ENCODE measurements around the gene FNIP1. TPM values are rescaled to one million over a fixed set of nuclear protein-coding genes. Genes with fewer than 3 reads are reported as not detected.

Gene FNIP1
- total and polyA plus RNA-seq, 2 experiments from 2014 or later = 20.7 to 73.4 TPM

DNA sequence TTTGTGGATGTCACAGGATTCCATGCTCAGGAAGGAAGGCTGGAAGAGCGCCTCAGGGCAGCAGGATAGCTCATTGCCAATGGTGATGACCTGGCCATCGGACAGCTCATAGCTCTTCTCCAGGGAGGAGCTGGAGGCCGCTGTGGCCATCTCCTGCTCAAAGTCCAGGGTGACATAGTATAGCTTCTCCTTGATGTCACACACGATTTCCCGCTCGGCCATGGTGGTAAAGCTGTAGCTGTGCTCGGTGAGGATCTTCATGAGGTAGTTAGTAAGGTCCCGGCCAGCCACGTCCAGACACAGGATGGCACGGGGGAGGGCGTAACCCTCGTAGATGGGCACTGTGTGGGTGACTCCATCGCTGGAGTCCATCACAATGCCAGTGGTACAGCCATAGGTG is 137.5 kb downstream of the FNIP1 start:
- no peaks in the 10 kb centered on the region for H3K9me2 ChIP-seq (replicated peaks; ENCODE audit: insufficient read depth)
- no peaks in the 10 kb centered on the region for H3K27me3 ChIP-seq
- H3K9me3 ChIP-seq (ENCODE audit: low read depth) = no peaks in the 10 kb centered on the region
- peaks cover 14% of the 10 kb centered on the region for H3K79me2 ChIP-seq
- no peak overlapping the region for H2AFZ ChIP-seq
- no peak for DNase-seq (ENCODE audit: low spot score)
- H3K4me3 ChIP-seq = no peak overlapping the region
- no peaks in the 10 kb centered on the region for H4K20me1 ChIP-seq (ENCODE audit: insufficient read depth, poor library complexity, severe bottlenecking)
- TF ChIP-seq EZH2phosphoT487 (IDR thresholded peaks at IDR 0.05; ENCODE audit: low read depth, severe bottlenecking, unreplicated experiment) (no peak), EZH2 (IDR thresholded peaks at IDR 0.05; ENCODE audit: borderline replicate concordance) (no peak)
- TF ChIP-seq, protein P1, sequence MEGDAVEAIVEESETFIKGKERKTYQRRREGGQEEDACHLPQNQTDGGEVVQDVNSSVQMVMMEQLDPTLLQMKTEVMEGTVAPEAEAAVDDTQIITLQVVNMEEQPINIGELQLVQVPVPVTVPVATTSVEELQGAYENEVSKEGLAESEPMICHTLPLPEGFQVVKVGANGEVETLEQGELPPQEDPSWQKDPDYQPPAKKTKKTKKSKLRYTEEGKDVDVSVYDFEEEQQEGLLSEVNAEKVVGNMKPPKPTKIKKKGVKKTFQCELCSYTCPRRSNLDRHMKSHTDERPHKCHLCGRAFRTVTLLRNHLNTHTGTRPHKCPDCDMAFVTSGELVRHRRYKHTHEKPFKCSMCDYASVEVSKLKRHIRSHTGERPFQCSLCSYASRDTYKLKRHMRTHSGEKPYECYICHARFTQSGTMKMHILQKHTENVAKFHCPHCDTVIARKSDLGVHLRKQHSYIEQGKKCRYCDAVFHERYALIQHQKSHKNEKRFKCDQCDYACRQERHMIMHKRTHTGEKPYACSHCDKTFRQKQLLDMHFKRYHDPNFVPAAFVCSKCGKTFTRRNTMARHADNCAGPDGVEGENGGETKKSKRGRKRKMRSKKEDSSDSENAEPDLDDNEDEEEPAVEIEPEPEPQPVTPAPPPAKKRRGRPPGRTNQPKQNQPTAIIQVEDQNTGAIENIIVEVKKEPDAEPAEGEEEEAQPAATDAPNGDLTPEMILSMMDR (IDR thresholded peaks at IDR 0.05; ENCODE audit: poor library complexity) = no peak
- H3K4me1 ChIP-seq (ENCODE audit: insufficient read depth) = no peaks in the 10 kb centered on the region
- no peak overlapping the region for H3K4me2 ChIP-seq
- peaks cover 3% of the 10 kb centered on the region for H3K36me3 ChIP-seq (replicated peaks; ENCODE audit: insufficient read depth, low read depth)
- H3K27ac ChIP-seq = no peak overlapping the region
- 96% methylated on average over 13 of the region's 13 CpGs for WGBS (ENCODE audit: low lambda C conversion rate, missing lambda C conversion rate)

DNA sequence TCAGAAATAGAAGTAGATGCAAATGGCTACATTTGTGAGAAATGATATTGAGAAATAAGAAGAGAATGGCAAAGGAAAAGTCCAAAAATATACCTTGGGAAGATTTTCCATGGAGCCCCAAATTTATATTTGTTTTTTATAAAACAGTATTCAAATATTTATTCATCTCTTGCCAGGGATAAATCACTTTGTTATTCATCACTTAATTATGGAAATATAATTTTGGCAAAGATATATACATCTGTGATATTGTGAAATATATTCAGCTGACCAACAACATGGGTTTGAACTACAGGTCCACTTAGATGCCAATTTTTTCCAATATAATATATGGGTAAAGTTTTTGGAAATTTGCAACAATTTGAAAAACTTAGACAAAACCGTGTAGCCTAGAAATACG is 142.0 kb downstream of the FNIP1 start:
- WGBS (ENCODE audit: low lambda C conversion rate, missing lambda C conversion rate) = 90% methylated on average over 2 of the region's 2 CpGs
- H3K79me2 ChIP-seq = peaks cover 19% of the 10 kb centered on the region
- no peak overlapping the region for H3K4me3 ChIP-seq
- no peaks in the 10 kb centered on the region for H4K20me1 ChIP-seq (ENCODE audit: insufficient read depth, poor library complexity, severe bottlenecking)
- DNase-seq (ENCODE audit: low spot score) = no peak
- H3K9me2 ChIP-seq (replicated peaks; ENCODE audit: insufficient read depth) = no peaks in the 10 kb centered on the region
- no peaks in the 10 kb centered on the region for H3K27me3 ChIP-seq
- H3K36me3 ChIP-seq (replicated peaks; ENCODE audit: insufficient read depth, low read depth) = peaks cover 3% of the 10 kb centered on the region
- no peaks in the 10 kb centered on the region for H3K9me3 ChIP-seq (ENCODE audit: low read depth)
- H3K4me1 ChIP-seq (ENCODE audit: insufficient read depth) = no peaks in the 10 kb centered on the region
- no peak overlapping the region for H2AFZ ChIP-seq
- TF ChIP-seq EZH2 (IDR thresholded peaks at IDR 0.05; ENCODE audit: borderline replicate concordance) (no peak), EZH2phosphoT487 (IDR thresholded peaks at IDR 0.05; ENCODE audit: low read depth, severe bottlenecking, unreplicated experiment) (no peak)
- TF ChIP-seq, protein P1 (IDR thresholded peaks at IDR 0.05; ENCODE audit: poor library complexity) = no peak
- no peak overlapping the region for H3K27ac ChIP-seq
- no peak overlapping the region for H3K4me2 ChIP-seq

DNA sequence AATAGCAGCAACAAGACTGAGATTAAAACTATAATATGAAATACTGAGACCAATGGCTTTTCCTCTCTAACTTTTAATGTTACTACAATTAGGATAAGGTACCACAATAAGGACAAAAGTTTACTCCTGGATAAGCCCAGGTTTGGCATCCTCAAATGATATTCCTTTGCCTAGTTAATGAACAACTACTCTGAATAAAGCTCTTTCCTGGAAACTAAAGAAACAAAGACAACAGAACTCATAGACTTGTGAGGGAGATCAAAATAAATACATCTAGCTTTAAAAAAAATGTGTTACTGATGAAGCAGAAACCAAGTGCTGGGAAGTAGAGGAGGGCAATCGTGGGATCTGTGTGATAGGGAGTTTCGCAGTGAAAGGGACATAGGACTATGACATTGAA is 142.5 kb downstream of the FNIP1 start:
- Histone ChIP-seq H3K27ac (no peak overlapping the region), H3K36me3 (replicated peaks; ENCODE audit: insufficient read depth, low read depth) (peaks cover 3% of the 10 kb centered on the region), H3K27me3 (no peaks in the 10 kb centered on the region), H3K4me2 (no peak overlapping the region), H2AFZ (no peak overlapping the region), H3K4me1 (ENCODE audit: insufficient read depth) (no peaks in the 10 kb centered on the region), H3K9me2 (replicated peaks; ENCODE audit: insufficient read depth) (no peaks in the 10 kb centered on the region), H3K79me2 (peaks cover 19% of the 10 kb centered on the region), H3K4me3 (no peak overlapping the region), H4K20me1 (ENCODE audit: insufficient read depth, poor library complexity, severe bottlenecking) (no peaks in the 10 kb centered on the region), H3K9me3 (ENCODE audit: low read depth) (no peaks in the 10 kb centered on the region)
- WGBS (ENCODE audit: low lambda C conversion rate, missing lambda C conversion rate) = 68% methylated on average over 2 of the region's 2 CpGs
- TF ChIP-seq, protein P1 (IDR thresholded peaks at IDR 0.05; ENCODE audit: poor library complexity) = no peak
- TF ChIP-seq EZH2 (IDR thresholded peaks at IDR 0.05; ENCODE audit: borderline replicate concordance) = no peak
- no peak for TF ChIP-seq EZH2phosphoT487 (IDR thresholded peaks at IDR 0.05; ENCODE audit: low read depth, severe bottlenecking, unreplicated experiment)
- no peak for DNase-seq (ENCODE audit: low spot score)

DNA sequence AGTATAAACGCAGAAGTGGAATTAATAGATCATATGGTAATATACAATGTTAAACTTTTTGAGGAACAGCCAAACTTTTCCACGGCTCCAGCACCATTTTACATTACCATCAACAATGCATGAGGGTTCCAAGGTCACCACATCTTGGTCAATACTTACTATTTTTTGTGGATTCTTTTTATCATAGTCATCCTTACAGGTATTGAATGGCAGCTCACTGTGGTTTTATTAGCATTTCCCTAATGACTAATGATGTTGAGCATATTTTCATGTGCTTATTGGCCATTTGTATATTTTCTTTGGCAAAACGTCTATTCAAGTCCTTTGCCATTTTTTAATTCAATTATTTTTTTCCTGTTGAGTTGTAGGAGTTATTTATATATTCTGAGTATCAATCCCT is 147.7 kb downstream of the FNIP1 start:
- Histone ChIP-seq H4K20me1 (ENCODE audit: insufficient read depth, poor library complexity, severe bottlenecking) (no peaks in the 10 kb centered on the region), H3K4me1 (ENCODE audit: insufficient read depth) (no peaks in the 10 kb centered on the region), H3K4me3 (no peak overlapping the region), H3K27ac (no peak overlapping the region), H3K9me2 (replicated peaks; ENCODE audit: insufficient read depth) (no peaks in the 10 kb centered on the region), H3K36me3 (replicated peaks; ENCODE audit: insufficient read depth, low read depth) (no peaks in the 10 kb centered on the region), H2AFZ (no peak overlapping the region), H3K9me3 (ENCODE audit: low read depth) (no peaks in the 10 kb centered on the region), H3K79me2 (peaks cover 4% of the 10 kb centered on the region), H3K4me2 (no peak overlapping the region), H3K27me3 (no peaks in the 10 kb centered on the region)
- 98% methylated on average over 3 of the region's 3 CpGs for WGBS (ENCODE audit: low lambda C conversion rate, missing lambda C conversion rate)
- no peak for DNase-seq (ENCODE audit: low spot score)
- TF ChIP-seq, protein P1 (IDR thresholded peaks at IDR 0.05; ENCODE audit: poor library complexity) = no peak
- TF ChIP-seq EZH2phosphoT487 (IDR thresholded peaks at IDR 0.05; ENCODE audit: low read depth, severe bottlenecking, unreplicated experiment) = no peak
- no peak for TF ChIP-seq EZH2 (IDR thresholded peaks at IDR 0.05; ENCODE audit: borderline replicate concordance)

All from hepatocyte (in vitro differentiated cells).